C1 segment of cervical spinal cord (tissue), 14 donors: Measurements from ENCODE around the gene RAI14.

ENCODE experiments used
- DNase-seq, 14 donors: peaks; one replicate each; lab custom pipeline; 2025; lab: John Stamatoyannopoulos, UW

Gene RAI14

DNA sequence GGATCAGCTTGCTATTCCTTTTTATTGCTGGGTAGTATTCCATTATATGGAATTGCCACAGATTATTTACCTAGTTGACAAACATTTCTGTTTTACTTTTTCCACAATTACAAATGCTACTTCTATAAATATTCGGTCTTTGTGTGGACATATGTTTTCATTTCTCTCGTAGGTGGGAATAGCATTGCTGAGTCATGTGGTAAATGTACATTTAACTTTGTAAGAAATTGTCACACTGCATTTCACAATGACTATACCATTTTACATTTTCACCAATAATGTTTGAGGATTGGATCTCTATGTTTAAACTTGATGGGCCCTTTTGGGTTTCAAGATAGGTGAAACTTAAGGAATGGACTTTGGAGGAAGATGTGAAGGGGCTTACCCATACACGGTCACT is 19.7 kb downstream of the RAI14 start:
- DNase-seq, result no peak

DNA sequence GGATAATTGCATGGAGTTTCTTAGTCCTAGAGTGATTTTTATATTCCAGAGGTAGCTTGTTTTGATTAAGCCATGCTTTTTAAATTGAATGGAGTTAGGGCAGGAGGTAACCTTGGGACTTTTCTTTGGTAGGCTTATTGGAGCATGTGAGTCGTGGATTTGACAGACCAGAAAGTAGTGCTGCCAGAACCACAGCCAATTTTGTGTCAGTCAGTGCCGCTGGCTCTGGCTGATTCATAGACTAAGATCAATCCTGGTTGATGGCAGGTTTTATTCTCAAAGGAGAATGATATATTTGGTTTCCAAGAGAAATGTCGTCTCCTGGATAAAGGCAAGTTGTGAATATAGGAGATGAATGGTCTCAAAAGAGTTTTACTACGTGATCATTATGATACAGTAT is 20.3 kb downstream of the RAI14 start:
- DNase-seq, result no peak

DNA sequence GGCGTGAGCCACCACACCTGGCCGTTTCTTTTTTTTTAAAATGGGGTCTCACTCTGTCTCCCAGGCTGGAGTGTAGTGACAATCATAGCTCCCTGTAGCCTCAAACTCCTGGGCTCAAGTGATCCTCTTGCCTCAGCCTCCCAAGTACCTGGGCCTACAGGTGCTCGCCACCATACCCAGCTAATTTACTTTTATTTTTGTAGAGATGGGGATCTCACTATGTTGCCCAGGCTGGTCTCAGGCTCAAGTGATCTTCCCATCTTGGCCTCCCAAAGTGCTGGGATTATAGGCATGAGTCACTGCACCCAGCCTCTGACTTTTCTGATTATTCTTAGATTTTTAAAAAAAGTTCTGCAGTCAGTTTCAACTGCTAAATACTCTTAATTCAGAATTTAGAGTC is 21.3 kb downstream of the RAI14 start:
- no peak for DNase-seq

- no peak for DNase-seq
These were observed 24.8 kb downstream of the RAI14 start for GRCh38 chr5:34680896-34681295.

GRCh38 chr5:34682926-34683623 is 26.9 kb downstream of the RAI14 start:
- no peak for DNase-seq

DNA sequence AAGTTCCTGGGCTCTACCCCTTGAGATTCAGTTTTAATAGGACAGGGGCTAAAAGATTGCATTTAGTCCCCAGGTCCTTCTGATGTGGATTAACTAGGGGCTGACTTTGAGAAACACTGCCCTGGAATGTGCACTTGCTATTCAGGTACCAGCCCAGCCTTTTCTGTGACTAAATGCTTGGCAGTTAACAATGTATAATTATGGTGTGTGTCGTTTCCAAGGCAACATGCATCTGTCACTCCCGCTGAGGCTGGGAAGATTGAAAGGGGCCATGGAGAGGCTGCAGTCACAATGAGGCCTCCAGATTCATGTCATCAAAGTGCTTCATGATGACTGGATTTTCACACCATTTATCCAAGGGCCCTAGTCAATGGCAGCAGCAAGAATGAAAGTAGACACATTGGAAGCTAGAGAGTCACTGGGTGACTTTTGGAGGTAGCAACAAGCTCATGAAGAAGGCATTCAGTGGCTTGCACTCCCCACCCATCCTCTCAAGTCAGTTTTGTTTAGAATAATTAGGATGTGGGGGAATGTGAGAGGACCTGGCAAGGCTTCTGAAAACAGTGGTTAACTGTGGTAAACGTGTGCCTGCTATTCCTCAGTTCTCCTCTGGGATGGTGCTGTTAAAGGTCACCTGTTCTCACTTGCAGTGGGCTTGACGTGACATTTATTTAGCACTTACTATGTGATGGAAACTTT is 28.3 kb downstream of the RAI14 start:
- peak in 2 of 14 donors; percentile 16 to 36 for DNase-seq

- DNase-seq, result no peak
These were observed 28.8 kb downstream of the RAI14 start for GRCh38 chr5:34684980-34685352.

GRCh38 chr5:34685485-34686165 is 29.5 kb downstream of the RAI14 start:
- no peak for DNase-seq

- no peak for DNase-seq
These were observed 30.7 kb downstream of the RAI14 start for GRCh38 chr5:34686762-34687268.

- no peak for DNase-seq
These were observed 31.3 kb downstream of the RAI14 start for GRCh38 chr5:34687269-34688011.

DNA sequence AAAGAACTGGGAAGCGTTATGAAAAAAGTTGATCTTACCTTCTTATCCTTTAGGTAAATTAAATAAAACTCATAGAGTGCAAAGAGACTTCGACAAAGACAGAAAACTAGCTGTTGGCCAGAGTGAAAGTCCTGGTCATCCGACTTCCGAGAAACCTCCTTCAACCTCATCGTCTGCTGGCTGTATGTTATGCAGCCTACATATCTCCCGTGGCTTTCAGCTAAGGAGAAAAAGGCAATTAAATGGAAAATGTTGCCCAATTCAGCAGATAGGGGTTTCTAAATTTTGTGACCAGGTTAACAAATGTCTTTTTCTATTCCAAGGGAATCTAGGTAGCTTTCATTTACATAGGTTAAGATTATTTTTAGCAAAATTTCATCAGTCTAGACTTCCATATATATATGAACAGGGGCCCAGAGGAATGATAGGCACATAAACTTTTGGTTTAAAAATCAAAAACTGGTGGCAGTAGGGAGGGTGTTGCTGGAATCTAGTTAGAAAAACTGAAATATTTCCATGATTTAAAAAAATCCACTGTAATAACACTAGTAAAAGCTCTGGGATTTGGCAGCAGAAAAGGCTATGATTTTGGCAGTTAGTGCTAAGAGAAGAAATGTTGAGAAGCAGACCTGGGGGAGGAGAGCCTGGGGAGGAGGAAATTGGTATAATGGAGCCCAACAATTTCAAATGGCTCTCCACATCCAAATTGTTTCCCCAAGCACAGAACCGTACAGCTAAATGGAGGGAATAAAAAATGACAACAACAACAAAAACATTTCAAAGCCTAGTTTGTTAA is 32.1 kb downstream of the RAI14 start:
- DNase-seq, result no peak

DNA sequence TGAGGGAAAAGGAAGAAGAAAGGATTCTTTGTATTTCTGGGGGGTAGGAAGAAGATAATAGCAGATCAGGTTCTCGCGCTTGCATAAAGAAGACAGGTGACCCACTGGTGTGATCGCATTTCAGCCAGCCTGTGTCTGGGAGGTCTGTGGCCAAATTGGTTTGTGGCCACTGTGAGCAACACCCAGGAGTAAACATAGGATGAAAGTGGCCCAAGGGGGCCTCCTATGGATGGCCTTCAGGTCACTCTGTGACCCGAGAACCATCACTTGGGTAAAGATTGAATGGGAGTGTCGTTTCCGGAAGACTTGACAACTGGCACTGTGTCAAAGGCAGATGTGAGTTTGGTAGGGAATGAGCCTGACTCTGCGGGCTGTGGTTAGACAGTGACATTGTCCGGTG is 34.2 kb downstream of the RAI14 start:
- no peak for DNase-seq

- no peak for DNase-seq
These were observed 34.8 kb downstream of the RAI14 start for GRCh38 chr5:34690898-34691297.

DNA sequence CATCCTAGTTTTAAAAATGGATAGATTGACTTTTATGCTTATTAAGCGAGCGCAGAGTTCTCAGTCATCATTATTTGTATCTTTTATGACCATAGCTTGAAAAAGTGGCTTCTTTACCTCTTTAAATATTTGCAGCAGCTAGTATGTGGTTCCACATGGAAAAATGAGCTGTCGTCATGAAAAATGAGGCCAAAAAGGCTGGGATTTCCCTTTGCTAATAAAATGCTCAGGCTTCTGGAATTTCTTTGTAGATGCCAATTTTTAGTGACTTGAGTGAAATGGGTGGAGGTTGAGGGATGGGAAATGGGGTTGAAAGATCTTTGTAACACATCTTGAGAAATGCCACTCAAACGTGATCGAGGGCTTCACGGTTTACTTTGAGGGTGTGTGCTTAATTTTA is 35.2 kb downstream of the RAI14 start:
- no peak for DNase-seq

DNA sequence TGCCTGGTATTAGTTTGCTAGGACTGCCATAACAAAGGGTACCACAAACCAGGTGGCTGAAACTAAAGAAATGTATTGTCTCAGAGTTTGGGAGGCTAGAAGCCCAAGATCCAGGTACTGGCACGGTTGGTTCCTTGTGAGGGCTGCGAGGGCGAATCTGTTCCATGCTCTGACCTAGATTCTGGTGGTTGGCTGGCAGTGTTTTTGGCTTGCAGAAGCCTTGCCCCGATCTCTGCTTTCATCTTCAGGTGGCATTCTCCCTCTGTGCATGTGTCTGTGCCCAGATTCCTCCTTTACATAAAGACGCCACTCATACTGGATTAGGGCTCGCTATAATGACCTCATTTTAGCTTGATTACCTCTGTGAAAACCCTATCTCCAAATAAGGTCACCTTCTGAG is 36.7 kb downstream of the RAI14 start:
- DNase-seq, result peak in 2 of 14 donors; percentile 1 to 83

- no peak for DNase-seq
These were observed 37.9 kb downstream of the RAI14 start for GRCh38 chr5:34694012-34694411.

DNA sequence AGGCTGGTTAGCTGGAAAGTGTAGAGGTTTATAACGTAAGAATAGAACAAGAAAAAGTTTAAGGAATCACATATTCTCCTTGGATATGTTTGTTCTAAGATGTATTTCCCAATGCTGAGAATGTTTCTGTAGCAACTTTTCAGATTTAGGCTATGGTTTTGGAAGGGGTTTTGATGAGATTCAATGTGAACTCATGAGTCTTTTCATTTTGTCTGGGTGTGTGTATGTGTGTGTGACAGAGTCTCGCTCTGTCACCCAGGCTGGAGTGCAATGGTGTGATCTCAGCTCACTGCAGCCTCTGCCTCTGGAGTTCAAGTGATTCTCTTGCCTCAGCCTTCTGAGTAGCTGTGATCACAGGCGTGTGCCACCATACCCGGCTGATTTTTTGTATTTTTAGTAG is 38.6 kb downstream of the RAI14 start:
- DNase-seq, result no peak

GRCh38 chr5:34695275-34696027 is 39.3 kb downstream of the RAI14 start:
- DNase-seq, result no peak

- no peak for DNase-seq
These were observed 41.4 kb downstream of the RAI14 start for GRCh38 chr5:34697308-34698108.

DNA sequence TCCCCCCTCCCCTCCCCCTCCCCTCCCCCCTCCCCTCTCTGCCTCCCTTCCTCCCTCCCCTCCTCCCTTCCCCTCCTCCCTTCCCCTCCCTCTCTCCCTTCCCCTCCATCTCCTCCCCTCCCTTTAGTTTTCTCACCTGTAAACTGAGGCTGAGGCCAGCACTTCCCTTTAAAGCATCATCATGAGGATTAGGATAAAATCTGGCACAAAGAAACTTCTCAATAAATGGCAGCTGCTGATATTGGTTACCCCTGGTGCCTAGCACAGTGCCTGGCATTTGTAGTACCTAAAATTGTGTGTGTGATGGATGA is 41.9 kb downstream of the RAI14 start:
- DNase-seq, result no peak
